Hematopoietic multipotent progenitor cell treated with erythropoietin and hydrocortisone succinate and interleukin-3 and kit ligand, for 6 days (in vitro differentiated cells): Measurements from ENCODE around the gene OR5AR1.
"Not testable (repeated sequence)": the region's sequence is repeated elsewhere in the genome, so short reads cannot be mapped to it uniquely, and the experiment has no call there.

Experiments
- DNase-seq: peaks from one replicate; pipeline ENCODE4 v3.0.0-alpha.2; 2015

The OR5AR1 gene

DNA sequence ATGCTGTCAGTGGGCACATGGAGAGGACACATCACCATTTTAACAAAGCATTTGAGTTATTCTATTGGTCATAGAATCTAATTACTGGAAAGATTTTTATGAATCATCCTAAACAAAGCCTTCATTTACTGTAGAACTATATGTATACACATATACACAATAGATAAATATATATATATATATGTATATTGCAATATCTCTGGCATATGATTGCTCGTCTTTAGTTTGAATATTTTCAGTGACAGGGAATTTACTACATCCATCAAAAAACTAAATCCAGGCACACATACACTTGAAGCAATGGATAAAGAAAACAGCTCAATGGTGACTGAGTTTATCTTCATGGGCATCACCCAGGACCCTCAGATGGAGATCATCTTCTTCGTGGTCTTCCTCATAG is at the start of gene OR5AR1:
OR5AR1 (plus strand) TSS at position 301 of the 400 bp plus-strand sequence; CDS start at position 301, 0 bp downstream.
- no peak for DNase-seq

DNA sequence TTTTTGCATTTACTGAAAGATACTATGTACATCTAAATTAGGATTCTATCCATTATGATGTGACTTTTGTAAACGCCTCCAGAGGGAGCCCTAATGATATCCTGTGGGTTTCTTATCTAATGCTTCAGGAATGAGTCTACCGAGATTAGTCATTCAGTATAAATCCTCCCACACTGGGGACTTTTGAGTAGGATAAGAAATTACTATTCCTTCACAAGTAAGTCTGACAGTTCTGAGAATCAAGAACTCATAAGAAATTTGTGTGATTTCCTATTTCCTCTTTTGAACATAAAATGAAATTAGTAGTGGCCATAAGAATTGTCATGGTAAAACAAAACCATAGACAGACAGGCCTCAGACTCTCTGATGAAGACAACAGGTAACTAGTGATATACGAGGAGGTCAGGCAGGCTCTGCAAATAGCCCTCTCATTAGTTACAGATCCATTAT is 38.8 kb upstream of the OR5AR1 start:
- DNase-seq, result peak; percentile 66

DNA sequence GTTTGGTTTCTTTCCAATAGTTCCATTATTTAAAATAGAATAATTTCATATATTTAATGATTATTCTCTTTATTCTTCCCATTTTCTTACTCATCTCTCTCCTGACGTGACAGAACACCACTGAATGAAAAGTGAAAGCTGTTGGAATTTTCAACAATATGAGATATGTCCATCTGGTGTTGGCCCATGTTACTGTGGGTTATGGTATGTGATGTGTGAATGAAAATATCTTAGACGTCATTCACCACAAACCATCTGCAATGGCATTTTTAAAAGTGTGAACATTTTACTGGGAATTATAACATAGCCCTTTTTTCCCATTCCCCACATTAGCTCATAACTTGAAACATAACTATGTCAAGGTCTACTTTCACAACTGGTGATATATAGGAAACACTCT is 37.5 kb upstream of the OR5AR1 start:
- no peak for DNase-seq

DNA sequence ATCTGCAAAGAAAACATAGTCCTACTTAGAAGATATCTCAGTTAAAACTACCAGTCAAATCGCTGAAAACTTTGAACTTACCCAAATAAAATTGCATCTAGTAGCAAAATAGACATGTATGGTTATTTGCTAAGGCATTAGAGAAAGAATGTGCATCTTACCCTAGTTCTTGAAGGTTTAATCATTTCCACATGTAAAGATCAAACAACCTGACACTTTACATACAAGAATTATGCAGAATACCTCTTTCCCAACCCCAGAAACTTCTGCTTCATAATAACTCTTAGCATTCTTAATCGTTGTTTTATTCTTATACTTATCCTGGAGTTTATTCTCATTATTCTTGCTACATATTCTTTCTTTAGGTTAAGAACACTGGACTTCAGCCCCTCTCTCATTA is 31.2 kb upstream of the OR5AR1 start:
- no peak for DNase-seq

DNA sequence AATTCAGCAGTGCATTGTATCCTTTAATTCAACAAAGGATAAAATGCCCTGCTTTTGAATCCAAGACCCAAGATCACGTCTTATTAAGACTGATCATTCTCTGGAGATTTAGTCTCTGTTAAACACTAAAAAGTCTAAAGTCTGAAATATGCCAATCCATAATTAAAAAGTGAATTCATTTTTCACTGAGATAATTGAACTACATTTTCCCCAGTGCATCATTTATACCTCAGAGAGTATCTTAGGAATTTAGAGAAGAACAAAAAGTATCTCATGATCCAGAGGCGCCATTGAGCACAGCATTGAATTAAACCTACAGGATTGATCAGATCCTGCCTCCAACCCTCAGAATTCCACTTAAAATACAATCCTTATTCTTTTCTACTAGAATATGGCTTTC is 26.6 kb upstream of the OR5AR1 start:
- no peak for DNase-seq

DNA sequence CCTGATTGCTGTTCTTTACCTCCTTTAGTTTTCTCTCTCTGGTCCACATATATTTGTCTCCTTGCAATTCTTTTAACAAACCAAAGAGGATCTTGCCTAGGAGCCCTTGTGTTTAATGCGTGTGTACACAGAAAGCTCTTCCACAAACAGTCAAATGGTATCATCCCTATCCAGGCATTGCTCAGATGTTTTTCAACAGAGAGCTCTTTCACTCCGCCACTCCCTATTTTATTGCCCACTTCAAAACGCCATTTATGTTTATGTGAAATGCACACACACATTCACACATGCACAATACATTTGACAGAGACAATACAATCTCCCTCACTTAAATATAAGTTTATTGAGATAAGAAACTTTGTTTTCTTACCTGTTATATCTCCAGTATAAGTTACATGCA is 26.0 kb upstream of the OR5AR1 start:
- DNase-seq, result no peak

DNA sequence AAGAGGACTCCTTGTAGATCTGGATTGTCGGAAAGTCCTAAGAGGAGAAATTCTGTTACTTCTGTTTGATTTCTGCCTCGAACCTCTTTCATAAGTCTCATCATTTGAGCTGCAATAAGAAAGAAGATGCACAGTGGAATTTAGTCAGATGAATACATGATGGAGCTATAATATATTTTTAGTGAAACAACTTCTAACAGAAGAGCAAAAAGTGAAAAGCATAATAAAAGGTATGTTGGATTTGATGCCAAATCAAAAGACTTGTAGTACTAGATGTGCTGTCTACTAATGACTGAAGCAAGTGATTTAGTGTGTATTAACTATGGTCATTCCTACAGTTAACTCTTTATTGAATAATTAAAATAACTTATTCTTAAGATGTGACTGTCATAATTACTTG is 21.1 kb upstream of the OR5AR1 start, which contains the start of gene OR5AP2:
OR5AP2 (minus strand) TSS at position 101 of the 400 bp plus-strand sequence; CDS start at position 101, 0 bp downstream.
- DNase-seq, result no peak

DNA sequence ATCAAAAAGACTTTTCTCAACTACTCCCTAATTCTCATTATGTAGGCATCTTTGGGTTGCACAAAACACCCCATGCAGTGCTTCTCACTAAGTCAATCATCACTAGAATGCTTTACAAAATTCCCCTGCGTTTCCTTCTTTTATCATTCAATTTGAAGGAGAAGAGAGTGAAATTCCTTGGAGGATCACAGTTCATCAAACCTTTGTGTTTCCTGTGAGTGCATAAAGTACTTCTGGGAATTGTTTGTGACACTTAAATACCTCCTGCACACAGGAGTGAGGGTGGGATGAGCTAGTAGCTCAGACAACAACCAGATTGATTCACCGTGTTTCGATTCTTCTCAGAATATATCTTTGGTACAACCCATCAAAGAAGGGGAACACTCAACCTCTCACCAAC is 3.7 kb upstream of the OR5AR1 start:
- DNase-seq, result no peak

DNA sequence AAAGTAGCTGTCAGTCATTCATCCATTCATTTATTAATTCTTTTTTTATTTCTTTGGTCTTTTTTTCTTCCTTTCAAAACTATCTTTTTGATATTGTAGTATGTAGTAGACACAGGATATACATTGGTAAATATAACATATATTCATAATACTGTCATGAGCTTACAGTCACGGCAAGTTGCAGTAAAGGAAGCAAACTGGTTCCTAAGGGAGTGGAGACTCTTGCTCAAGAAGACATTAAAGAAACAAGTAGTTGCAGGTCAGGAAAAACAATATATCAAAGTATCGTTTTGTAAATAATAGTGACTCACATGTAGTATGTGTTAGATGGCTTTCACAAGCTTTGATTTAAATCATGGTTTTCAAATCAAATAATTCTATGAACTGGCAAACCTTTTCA is 7.5 kb downstream of the OR5AR1 start:
- no peak for DNase-seq

DNA sequence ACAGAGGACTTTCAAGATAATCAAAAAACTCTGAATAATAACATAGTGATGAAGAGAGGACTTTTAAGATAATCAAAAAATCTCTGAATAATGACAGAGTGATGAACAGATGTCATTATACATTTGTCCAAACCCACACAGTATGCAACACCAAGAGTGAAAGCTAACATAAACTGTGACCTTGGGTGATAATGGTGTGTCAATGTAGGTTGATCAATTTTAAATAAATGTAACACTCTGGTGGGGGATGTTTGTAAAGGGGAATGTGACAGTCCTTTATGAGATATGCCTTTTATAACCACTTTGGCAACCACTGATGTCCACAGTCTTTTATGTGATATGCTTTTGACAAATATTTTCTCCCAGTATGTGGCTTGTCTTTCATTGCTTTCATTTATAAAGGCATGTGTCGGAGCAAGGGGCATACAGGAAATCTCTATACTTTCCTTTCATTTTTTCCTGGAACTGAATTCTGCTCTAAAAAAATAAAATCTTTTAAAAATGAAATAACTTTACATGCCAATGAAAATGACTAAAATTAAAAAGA is 25.1 kb downstream of the OR5AR1 start:
- DNase-seq, result no peak

DNA sequence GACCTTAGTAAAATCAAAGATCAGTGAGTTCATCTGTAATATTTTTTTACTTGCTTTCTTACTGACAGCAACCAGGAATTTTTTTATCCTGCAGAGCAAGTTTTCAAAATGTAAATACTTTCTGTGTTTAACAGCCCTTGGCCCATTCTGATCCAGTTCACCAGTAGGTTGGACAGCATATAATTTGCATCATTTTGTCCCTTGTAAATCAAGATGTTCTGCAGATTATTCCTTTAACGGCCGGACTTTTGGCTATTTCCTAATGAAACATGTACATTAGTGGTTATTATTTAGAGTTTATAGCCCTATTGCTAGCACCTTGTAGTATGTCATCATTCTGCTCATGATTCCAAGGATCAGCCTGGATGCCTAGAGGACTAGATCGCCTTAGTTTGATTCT is 27.7 kb downstream of the OR5AR1 start:
- DNase-seq, result not testable (repeated sequence)

DNA sequence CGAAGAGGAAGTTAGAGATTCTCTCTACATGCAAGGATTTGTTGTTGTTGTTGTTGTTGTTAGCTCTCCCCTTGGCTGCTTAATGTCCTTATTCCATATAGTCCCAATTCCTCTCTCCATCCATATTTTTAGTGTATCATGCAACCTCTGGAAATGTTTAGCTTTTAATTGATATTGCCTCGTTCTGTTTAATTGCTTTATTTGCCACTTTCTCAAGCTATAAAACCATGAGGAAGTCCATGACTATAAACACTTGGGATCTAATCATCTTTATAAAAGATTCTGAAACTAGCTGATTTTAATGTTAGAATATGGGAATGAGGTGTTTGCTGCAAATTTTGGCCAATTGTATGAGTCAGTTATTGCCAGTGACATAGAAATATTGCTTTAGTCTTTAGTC is 29.9 kb downstream of the OR5AR1 start:
- no peak for DNase-seq

DNA sequence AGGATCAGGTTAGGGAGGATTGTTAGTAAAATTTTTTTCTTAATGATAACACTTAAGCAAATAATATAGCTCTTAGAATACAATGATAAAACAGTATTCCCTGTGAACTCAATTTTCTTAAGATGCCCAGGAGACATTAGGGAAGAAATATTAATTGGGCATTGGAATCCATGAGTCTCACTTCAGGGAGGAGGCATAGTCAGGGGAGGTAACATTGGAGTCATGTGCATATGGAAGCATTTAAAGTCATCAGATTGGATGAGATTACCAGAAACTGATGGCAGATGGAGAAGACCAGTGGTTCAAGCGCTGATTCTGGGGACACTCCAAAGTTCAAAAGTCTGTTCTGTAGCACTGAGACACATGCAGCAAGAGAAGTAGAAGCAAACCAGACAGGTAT is 35.3 kb downstream of the OR5AR1 start, which contains the start of gene OR9G1:
OR9G1 (plus strand) TSS at position 301 of the 400 bp plus-strand sequence. CDS start 1,293 bp downstream, outside the sequence.
- no peak for DNase-seq

DNA sequence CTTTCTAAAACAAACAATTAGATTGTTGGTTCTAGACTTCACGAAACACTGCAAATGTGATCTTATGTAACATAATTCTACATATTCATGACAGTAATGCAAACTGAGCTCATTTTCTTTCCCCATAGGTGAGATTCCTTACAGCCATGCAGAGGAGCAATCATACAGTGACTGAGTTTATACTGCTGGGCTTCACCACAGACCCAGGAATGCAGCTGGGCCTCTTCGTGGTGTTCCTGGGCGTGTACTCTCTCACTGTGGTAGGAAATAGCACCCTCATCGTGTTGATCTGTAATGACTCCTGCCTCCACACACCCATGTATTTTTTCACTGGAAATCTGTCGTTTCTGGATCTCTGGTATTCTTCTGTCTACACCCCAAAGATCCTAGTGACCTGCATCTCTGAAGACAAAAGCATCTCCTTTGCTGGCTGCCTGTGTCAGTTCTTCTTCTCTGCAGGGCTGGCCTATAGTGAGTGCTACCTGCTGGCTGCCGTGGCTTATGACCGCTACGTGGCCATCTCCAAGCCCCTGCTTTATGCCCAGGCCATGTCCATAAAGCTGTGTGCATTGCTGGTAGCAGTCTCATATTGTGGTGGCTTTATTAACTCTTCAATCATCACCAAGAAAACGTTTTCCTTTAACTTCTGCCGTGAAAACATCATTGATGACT is 36.9 kb downstream of the OR5AR1 start:
- DNase-seq, result no peak

DNA sequence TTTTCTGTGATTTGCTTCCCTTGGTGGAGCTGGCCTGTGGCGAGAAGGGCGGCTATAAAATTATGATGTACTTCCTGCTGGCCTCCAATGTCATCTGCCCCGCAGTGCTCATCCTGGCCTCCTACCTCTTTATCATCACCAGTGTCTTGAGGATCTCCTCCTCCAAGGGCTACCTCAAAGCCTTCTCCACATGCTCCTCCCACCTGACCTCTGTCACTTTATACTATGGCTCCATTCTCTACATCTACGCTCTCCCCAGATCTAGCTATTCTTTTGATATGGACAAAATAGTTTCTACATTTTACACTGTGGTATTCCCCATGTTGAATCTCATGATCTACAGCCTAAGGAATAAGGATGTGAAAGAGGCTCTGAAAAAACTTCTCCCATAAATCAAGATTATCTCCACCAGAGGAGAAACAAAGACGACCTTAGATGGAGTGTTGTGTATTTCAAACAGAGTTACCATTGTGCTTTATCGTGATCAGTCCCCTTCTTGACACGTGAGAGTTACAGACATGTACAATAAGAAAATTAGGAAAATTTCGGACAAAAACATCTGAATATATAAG is 37.5 kb downstream of the OR5AR1 start:
- DNase-seq, result no peak

DNA sequence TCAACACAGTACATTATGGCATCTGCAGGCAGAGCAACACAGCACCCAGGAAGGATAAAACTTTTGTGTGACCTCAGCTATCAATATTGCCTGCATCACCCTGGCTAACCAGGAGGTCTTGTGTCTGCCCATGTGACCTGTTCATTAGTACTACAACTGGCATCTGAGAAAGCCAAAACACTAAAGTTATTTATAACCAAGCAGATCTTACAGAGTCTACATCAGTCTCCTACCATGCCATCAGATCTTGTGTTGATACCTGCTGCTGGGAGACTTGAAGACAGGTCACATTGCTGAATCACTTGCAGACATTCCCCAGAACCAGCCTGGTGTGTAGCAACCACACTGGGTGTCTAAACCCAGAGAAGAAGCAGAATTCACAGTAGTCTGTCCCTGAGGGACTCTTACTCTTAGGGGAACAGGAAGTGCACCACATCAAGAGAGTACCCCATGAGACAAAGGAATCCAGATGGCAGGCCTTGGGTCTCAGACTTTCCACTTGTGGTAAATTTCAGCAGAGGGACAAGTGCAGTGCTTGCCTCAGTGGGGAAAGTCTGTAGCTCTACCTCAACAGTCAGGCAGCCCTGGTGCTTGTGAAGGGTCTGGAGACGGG is 42.4 kb downstream of the OR5AR1 start:
- no peak for DNase-seq

DNA sequence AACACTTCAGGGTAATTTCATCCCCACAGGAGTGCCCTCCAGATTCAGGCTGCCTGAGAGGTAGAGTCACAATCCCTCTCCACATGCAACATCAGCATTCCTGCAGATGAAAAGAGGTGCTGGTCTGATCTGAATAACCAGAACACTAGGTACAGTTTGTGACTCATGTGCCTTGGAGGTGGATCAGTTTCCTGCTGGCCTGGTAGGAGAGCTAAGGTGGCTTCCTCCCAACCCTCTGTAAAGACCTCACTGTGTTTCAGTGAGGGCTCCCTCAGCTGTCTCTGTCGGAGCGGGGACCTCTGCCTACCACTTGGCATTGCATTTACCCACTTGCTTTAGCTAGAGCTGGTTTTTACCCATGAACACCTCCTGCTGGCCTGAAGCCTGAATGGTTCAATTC is 43.0 kb downstream of the OR5AR1 start:
- no peak for DNase-seq

DNA sequence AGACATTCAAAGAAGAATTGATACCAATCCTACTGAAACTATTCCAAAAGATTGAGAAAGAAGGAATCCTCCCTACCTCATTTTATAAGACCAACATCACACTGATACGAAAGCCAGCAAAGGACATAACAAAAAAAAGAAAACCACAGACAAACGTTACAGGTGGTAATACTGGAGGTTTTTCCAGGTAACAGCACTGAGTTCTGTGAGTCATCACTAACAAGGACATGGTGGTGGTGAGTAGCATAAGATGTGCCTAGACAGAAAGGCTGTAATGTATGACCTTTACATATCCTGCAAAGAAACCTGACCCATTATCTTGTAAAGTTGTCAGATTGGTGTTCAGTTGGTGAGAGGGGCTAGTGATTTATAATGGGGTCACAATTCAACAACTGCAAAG is 50.7 kb downstream of the OR5AR1 start:
- DNase-seq, result no peak
